ENCODE results near the gene DIDO1. TPM values are rescaled to one million over a fixed set of nuclear protein-coding genes. Genes with fewer than 3 reads are reported as not detected.

DIDO1 gene
- total and polyA plus RNA-seq, 2 of the 13 experiments (the other 11 are each of a cell fraction or from before 2014, with no cell fraction given) = 75.0 to 75.1 TPM

DNA sequence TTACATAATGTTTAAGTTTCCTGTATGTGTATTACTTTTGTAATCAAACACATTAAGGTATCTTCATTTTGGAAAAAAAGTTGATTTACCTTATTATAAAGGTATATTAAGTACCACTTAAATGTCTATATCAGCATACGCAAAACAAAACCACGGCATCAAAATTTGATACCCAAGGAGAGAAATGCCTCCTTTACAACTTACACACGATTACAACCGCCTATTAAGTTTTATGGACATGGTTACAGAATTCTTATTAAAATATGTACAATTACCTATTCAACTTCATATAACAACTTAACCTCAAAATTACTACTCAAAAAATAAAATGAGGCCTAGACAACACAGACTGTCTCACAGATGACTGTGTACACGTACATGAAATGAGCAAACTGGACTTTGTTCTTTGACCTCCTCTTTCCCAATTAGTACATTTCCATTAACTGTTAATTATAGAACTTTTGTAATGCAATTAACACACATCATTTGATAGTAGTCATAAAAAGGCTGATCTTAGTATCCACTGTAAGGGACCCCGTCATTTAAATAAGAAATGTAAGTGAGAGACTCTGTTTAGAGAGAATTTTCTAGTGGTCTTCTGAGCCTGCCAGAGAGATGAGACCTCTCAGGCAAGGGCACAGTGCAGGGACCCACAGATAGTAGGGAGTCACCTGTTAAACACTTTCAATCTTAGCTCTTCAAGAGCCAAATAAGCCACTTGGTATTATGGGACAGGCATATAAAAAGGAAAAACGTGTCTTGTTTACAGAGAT lies 2.5 kb downstream of the DIDO1 start (continued):
- TF ChIP-seq TFAP4 (IDR thresholded peaks at IDR 0.05; ENCODE audit: borderline replicate concordance, low read depth) = peak; percentile 64; the same call in 1 of the 2 replicates
- no peak for TF ChIP-seq PAX8 (CRISPR knock-in tag; IDR thresholded peaks at IDR 0.05; ENCODE audit: borderline replicate concordance)
- no peak for TF ChIP-seq IKZF4 (CRISPR knock-in tag; IDR thresholded peaks at IDR 0.05; ENCODE audit: borderline replicate concordance, low read depth, not compliant biosample characterization)
- TF ChIP-seq ZNF629 (CRISPR knock-in tag; conservative IDR thresholded peaks at IDR 0.05) = peak; percentile 46; the same call in 1 of the 2 replicates
- TF ChIP-seq, protein P1, sequence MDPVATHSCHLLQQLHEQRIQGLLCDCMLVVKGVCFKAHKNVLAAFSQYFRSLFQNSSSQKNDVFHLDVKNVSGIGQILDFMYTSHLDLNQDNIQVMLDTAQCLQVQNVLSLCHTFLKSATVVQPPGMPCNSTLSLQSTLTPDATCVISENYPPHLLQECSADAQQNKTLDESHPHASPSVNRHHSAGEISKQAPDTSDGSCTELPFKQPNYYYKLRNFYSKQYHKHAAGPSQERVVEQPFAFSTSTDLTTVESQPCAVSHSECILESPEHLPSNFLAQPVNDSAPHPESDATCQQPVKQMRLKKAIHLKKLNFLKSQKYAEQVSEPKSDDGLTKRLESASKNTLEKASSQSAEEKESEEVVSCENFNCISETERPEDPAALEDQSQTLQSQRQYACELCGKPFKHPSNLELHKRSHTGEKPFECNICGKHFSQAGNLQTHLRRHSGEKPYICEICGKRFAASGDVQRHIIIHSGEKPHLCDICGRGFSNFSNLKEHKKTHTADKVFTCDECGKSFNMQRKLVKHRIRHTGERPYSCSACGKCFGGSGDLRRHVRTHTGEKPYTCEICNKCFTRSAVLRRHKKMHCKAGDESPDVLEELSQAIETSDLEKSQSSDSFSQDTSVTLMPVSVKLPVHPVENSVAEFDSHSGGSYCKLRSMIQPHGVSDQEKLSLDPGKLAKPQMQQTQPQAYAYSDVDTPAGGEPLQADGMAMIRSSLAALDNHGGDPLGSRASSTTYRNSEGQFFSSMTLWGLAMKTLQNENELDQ (CRISPR knock-in tag; IDR thresholded peaks at IDR 0.05; ENCODE audit: borderline replicate concordance) = no peak
- TF ChIP-seq, protein P2, sequence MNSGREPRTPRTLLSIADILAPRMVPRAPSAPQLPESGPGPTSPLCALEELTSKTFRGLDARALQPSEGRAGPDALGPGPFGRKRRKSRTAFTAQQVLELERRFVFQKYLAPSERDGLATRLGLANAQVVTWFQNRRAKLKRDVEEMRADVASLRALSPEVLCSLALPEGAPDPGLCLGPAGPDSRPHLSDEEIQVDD (CRISPR knock-in tag; IDR thresholded peaks at IDR 0.05; ENCODE audit: borderline replicate concordance) = no peak
- no peak for TF ChIP-seq FOXC1 (CRISPR knock-in tag; IDR thresholded peaks at IDR 0.05; ENCODE audit: borderline replicate concordance)
- TF ChIP-seq SMARCE1 (IDR thresholded peaks at IDR 0.05; ENCODE audit: borderline replicate concordance) = no peak
- no peak; the same call in 1 of the 2 replicates for TF ChIP-seq DNMT3B (CRISPR knock-in tag; conservative IDR thresholded peaks at IDR 0.05)
- TF ChIP-seq NRL (CRISPR knock-in tag; IDR thresholded peaks at IDR 0.05; ENCODE audit: borderline replicate concordance) = no peak
- no peak for TF ChIP-seq KIAA2018 (CRISPR knock-in tag; IDR thresholded peaks at IDR 0.05; ENCODE audit: borderline replicate concordance)
- no peak for TF ChIP-seq SALL2 (CRISPR knock-in tag; IDR thresholded peaks at IDR 0.05)
- TF ChIP-seq ZNF382 (CRISPR knock-in tag; IDR thresholded peaks at IDR 0.05; ENCODE audit: borderline replicate concordance) = no peak
- TF ChIP-seq ZNF775 (CRISPR knock-in tag; IDR thresholded peaks at IDR 0.05; ENCODE audit: borderline replicate concordance) = no peak
- peak; percentile 50 for TF ChIP-seq NR2F2 (IDR thresholded peaks at IDR 0.05; ENCODE audit: borderline replicate concordance, low read depth)
- no peak for TF ChIP-seq ATRX (CRISPR knock-in tag; IDR thresholded peaks at IDR 0.05; ENCODE audit: borderline replicate concordance)
- TF ChIP-seq SRF (IDR thresholded peaks at IDR 0.05; ENCODE audit: low read depth, low read length) = no peak

Measured in HepG2 (cell line).